ENCODE results near the gene DMD. TPM values are rescaled to one million over a fixed set of nuclear protein-coding genes. Genes with fewer than 3 reads are reported as not detected.

The DMD gene
- total and polyA plus RNA-seq, 2 of the 8 experiments (the other 6 are each of a cell fraction or from before 2014, with no cell fraction given), result 4.8 to 7.4 TPM

- Histone ChIP-seq H2BK120ac (replicated peaks; ENCODE audit: low read depth, low read length) (no peak overlapping the region), H3K4ac (replicated peaks; ENCODE audit: insufficient read length, low read depth, low read length) (no peak overlapping the region), H3K27ac (ENCODE audit: low read depth, low read length) (no peak overlapping the region), H2BK5ac (ENCODE audit: low read depth, low read length) (no peak overlapping the region), H3K9me3 (ENCODE audit: insufficient read depth in 2 of 2, low read depth in 1 of 2, low read length in 1 of 2) (no peaks in the 10 kb centered on the region), H3K14ac (ENCODE audit: insufficient read length) (no peak overlapping the region), H4K91ac (replicated peaks; ENCODE audit: insufficient read length, low read length) (no peak overlapping the region), H2AFZ (ENCODE audit: low read length) (no peak overlapping the region), H2BK15ac (ENCODE audit: low read length) (no peak overlapping the region), H4K20me1 (replicated peaks in 1 of 2; ENCODE audit: control insufficient read depth in 1 of 2, insufficient read depth in 2 of 2, low read length in 2 of 2) (no peaks in the 10 kb centered on the region), H3K79me2 (ENCODE audit: control insufficient read depth in 1 of 2, insufficient read depth in 2 of 2, low read length in 2 of 2) (no peaks in the 10 kb centered on the region), H4K5ac (ENCODE audit: insufficient read length, low read depth, low read length) (no peak overlapping the region), H3K23me2 (ENCODE audit: low read depth, low read length) (no peaks in the 10 kb centered on the region), H2BK12ac (ENCODE audit: low read depth, low read length) (no peak overlapping the region), H3K18ac (ENCODE audit: extremely low read depth, low read length) (no peak overlapping the region), H3K27me3 (replicated peaks in 1 of 4; ENCODE audit: control insufficient read depth in 3 of 4, extremely low read depth in 1 of 4, insufficient read depth in 3 of 4, low read length in 3 of 4) (no peaks in the 10 kb centered on the region), H3K9ac (replicated peaks in 1 of 4; ENCODE audit: extremely low read depth in 1 of 4, low read depth in 3 of 4, low read length in 3 of 4) (no peak overlapping the region), H2AK5ac (ENCODE audit: low read depth, low read length) (no peak overlapping the region), H3K4me1 (replicated peaks in 1 of 4; ENCODE audit: control insufficient read depth in 3 of 4, insufficient read depth in 4 of 4, low read length in 3 of 4) (no peaks in the 10 kb centered on the region), H3K36me3 (ENCODE audit: control insufficient read depth in 2 of 4, insufficient read depth in 4 of 4, low read length in 3 of 4) (no peaks in the 10 kb centered on the region), H3K4me3 (ENCODE audit: extremely low read depth in 1 of 4, insufficient read depth in 2 of 4, low read depth in 3 of 4, low read length in 4 of 4) (no peak overlapping the region), H3K23ac (ENCODE audit: insufficient read length) (no peak overlapping the region), H3K4me2 (ENCODE audit: insufficient read depth in 1 of 2, low read depth in 2 of 2, low read length in 2 of 2) (no peak overlapping the region), H3K79me1 (ENCODE audit: low read depth, low read length) (no peaks in the 10 kb centered on the region), H3K56ac (replicated peaks; ENCODE audit: insufficient read length, low read depth, low read length) (no peak overlapping the region), H4K8ac (ENCODE audit: extremely low read depth, insufficient read depth, low read length) (no peak overlapping the region), H2BK20ac (ENCODE audit: low read length) (no peak overlapping the region)
- no peak for TF ChIP-seq GTF2F1 (IDR thresholded peaks at IDR 0.05; ENCODE audit: borderline replicate concordance, low read depth, low read length)
- no peak for TF ChIP-seq SAP30 (IDR thresholded peaks at IDR 0.05; ENCODE audit: insufficient read depth, insufficient replicate concordance, low read length)
- TF ChIP-seq BACH1 (IDR thresholded peaks at IDR 0.05; ENCODE audit: low read length), result no peak
- no peak for TF ChIP-seq RXRA (IDR thresholded peaks at IDR 0.05; ENCODE audit: insufficient read depth, low read depth, low read length)
- DNase-seq (ENCODE audit: low read depth in 1 of 2, low spot score in 2 of 2) (no peak), FAIRE-seq (no peak)
- ChIA-PET POLR2A (ENCODE audit: partially characterized antibody) (no interaction called here), CTCF (ENCODE audit: partially characterized antibody) (no interaction called here)
- 86% methylated on average over 6 of the region's 7 CpGs; no CpG with 5 or more reads in 1 of the 2 experiments for WGBS, 2 experiments (ENCODE audit: extremely low coverage in 1 of 2, insufficient coverage in 1 of 2, insufficient read length in 1 of 2, insufficient replicate concordance in 2 of 2, low coverage in 1 of 2, low lambda C conversion rate in 2 of 2, missing lambda C conversion rate in 1 of 2)
These were observed 316.7 kb downstream of the DMD start for GRCh38 chrX:32894679-32895078.

Data from H1 (cell line).